GM23338 (cell line): ENCODE data around the gene PCBP3. TPM values are rescaled to one million over a fixed set of nuclear protein-coding genes. Genes with fewer than 3 reads are reported as not detected.

Experiments
- ATAC-seq: fragments of 200-7000 bp; cut with Tn5 transposase; 3 replicates; pipeline ENCODE4 v1.9.1; 2020
- DNase-seq: peaks from one replicate; pipeline ENCODE4 v3.0.0-alpha.2; 2015; ENCODE audit warnings: low spot score
- H2AFZ ChIP-seq: fragments of 200-600 bp; sonication (generic); 2 replicates; pipeline ENCODE4 v1.8.0; 2016; ENCODE audit warnings: antibody characterized with exemption, mild to moderate bottlenecking, moderate library complexity
- H3F3A ChIP-seq: fragments of 200-600 bp; sonication (generic); replicated peaks from 2 replicates; pipeline ENCODE4 v1.8.0; 2017; ENCODE audit warnings: antibody characterized with exemption, mixed run types, low read depth
- H3K27ac ChIP-seq: fragments of 200-600 bp; sonication (generic); 2 replicates; pipeline ENCODE4 v1.6.1; 2016; ENCODE audit warnings: low read depth
- H3K27me3 ChIP-seq: fragments of 200-600 bp; sonication (generic); 2 replicates; pipeline ENCODE4 v1.8.0; 2016; ENCODE audit warnings: mild to moderate bottlenecking, mixed run types, moderate library complexity; ENCODE audit not compliant: insufficient read depth
- H3K36me3 ChIP-seq: fragments of 200-600 bp; sonication (generic); 2 replicates; pipeline ENCODE4 v1.8.0; 2016; ENCODE audit warnings: mild to moderate bottlenecking; ENCODE audit not compliant: insufficient read depth
- H3K4me1 ChIP-seq: fragments of 200-600 bp; sonication (generic); 2 replicates; pipeline ENCODE4 v1.8.0; 2016; ENCODE audit warnings: mild to moderate bottlenecking, moderate library complexity; ENCODE audit not compliant: insufficient read depth
- H3K4me2 ChIP-seq: fragments of 200-600 bp; sonication (generic); 2 replicates; pipeline ENCODE4 v1.7.1; 2017; ENCODE audit warnings: mixed run types
- H3K4me3 ChIP-seq: fragments of 200-600 bp; sonication (generic); 2 replicates; pipeline ENCODE4 v1.6.1; 2016; ENCODE audit warnings: mixed run types
- H3K79me2 ChIP-seq: fragments of 200-600 bp; sonication (generic); replicated peaks from 2 replicates; pipeline ENCODE4 v1.8.0; 2017; ENCODE audit warnings: mild to moderate bottlenecking; ENCODE audit not compliant: insufficient read depth
- H3K9me2 ChIP-seq: fragments of 200-600 bp; sonication (generic); 2 replicates; pipeline ENCODE4 v1.8.0; 2017; ENCODE audit not compliant: insufficient read depth
- H4K20me1 ChIP-seq: fragments of 200-600 bp; sonication (generic); replicated peaks from 2 replicates; pipeline ENCODE4 v1.8.0; 2017; ENCODE audit warnings: mild to moderate bottlenecking; ENCODE audit not compliant: insufficient read depth
- H3K27ac Mint-ChIP-seq: 2 replicates; pipeline ENCODE4 v1.8.0; 2020; ENCODE audit warnings: inconsistent platforms, mild to moderate bottlenecking, moderate library complexity, mixed read lengths
- H3K27me3 Mint-ChIP-seq: 3 replicates; pipeline ENCODE4 v1.8.0; 2022; ENCODE audit warnings: low read depth, mild to moderate bottlenecking, moderate library complexity, mixed read lengths, inconsistent platforms; ENCODE audit not compliant: insufficient read depth, poor library complexity
- H3K36me3 Mint-ChIP-seq: 3 replicates; pipeline ENCODE4 v1.8.0; 2021; ENCODE audit warnings: low read depth, mild to moderate bottlenecking, inconsistent platforms, moderate library complexity, mixed read lengths
- H3K4me1 Mint-ChIP-seq: 3 replicates; pipeline ENCODE4 v1.8.0; 2020; ENCODE audit warnings: mild to moderate bottlenecking, inconsistent platforms, mixed read lengths
- H3K4me3 Mint-ChIP-seq: 3 replicates; pipeline ENCODE4 v1.8.0; 2021; ENCODE audit warnings: moderate library complexity, mild to moderate bottlenecking, inconsistent platforms, mixed read lengths
- H3K9me3 Mint-ChIP-seq: 3 replicates; pipeline ENCODE4 v1.8.0; 2020; ENCODE audit warnings: moderate library complexity, mild to moderate bottlenecking, inconsistent platforms, mixed read lengths
- CREB1 ChIP-seq: fragments of 250-450 bp; sonication (Bioruptor Pico); IDR thresholded peaks from 2 replicates; pipeline ENCODE4 v1.5.0; 2020; ENCODE audit warnings: low read depth, mild to moderate bottlenecking, moderate library complexity
- EZH2 ChIP-seq: fragments of 200-600 bp; sonication (generic); IDR thresholded peaks from one replicate; pipeline ENCODE4 v1.8.0; 2017; ENCODE audit warnings: antibody characterized with exemption, mild to moderate bottlenecking, low read depth; ENCODE audit not compliant: unreplicated experiment
- EZH2phosphoT487 ChIP-seq: fragments of 200-600 bp; sonication (generic); IDR thresholded peaks from one replicate; pipeline ENCODE4 v1.8.1; 2018; ENCODE audit warnings: antibody characterized with exemption; ENCODE audit not compliant: unreplicated experiment
- JUNB ChIP-seq: IDR thresholded peaks from one replicate; pipeline ENCODE4 v1.6.1; 2016; ENCODE audit warnings: antibody characterized with exemption; ENCODE audit not compliant: unreplicated experiment
- NANOG ChIP-seq: IDR thresholded peaks from 2 replicates; pipeline ENCODE4 v1.6.1; 2016; ENCODE audit warnings: antibody characterized with exemption, borderline replicate concordance
- POLR2AphosphoS5 ChIP-seq: IDR thresholded peaks from 2 replicates; pipeline ENCODE4 v1.6.1; 2016; ENCODE audit warnings: antibody characterized with exemption, low read depth
- STAT1 ChIP-seq: IDR thresholded peaks from one replicate; pipeline ENCODE4 v1.6.1; 2016; ENCODE audit warnings: antibody characterized with exemption; ENCODE audit not compliant: unreplicated experiment
- ZNF331 ChIP-seq: fragments of 250-450 bp; sonication (Bioruptor Pico); IDR thresholded peaks from 2 replicates; pipeline ENCODE4 v1.5.0; 2020; ENCODE audit warnings: low read depth, mild to moderate bottlenecking, moderate library complexity
- polyA plus RNA-seq: library from polyadenylated mRNA; unstranded; fragments of >200 nt; fragmentation: Nextera tagmentation; extraction: Ambion mirVana; gene quantifications from 2 replicates; pipeline ENCODE4 v1.2.1, GENCODE V29; 2016
- total RNA-seq: library from RNA; depleted of rRNA; stranded (reverse); fragments of >200 nt; shearing (Covaris generic); gene quantifications from 2 replicates; pipeline ENCODE4 v1.2.3, GENCODE V29; 2014
- TF ChIP-seq, protein P1 (sequence below): IDR thresholded peaks from one replicate; pipeline ENCODE4 v1.6.1; 2018; ENCODE audit warnings: antibody characterized with exemption; ENCODE audit not compliant: unreplicated experiment
- TF ChIP-seq, protein P2 (sequence below): IDR thresholded peaks from 2 replicates; pipeline ENCODE4 v1.6.1; 2016; ENCODE audit warnings: antibody characterized with exemption
- TF ChIP-seq, protein P3 (sequence below), 2 experiments: fragments of 200-600 bp in 1 of 2; sonication (generic) in 1 of 2; conservative IDR thresholded peaks; 2 replicates each; pipeline versions ENCODE4 v1.5.1 to v1.6.1; 2016 to 2017; ENCODE audit warnings: antibody characterized with exemption in 2 of 2, low read depth in 2 of 2, mild to moderate bottlenecking in 2 of 2, moderate library complexity in 1 of 2

The PCBP3 gene
- total and polyA plus RNA-seq, 2 experiments from 2014 or later = 7.1 to 9.1 TPM

DNA sequence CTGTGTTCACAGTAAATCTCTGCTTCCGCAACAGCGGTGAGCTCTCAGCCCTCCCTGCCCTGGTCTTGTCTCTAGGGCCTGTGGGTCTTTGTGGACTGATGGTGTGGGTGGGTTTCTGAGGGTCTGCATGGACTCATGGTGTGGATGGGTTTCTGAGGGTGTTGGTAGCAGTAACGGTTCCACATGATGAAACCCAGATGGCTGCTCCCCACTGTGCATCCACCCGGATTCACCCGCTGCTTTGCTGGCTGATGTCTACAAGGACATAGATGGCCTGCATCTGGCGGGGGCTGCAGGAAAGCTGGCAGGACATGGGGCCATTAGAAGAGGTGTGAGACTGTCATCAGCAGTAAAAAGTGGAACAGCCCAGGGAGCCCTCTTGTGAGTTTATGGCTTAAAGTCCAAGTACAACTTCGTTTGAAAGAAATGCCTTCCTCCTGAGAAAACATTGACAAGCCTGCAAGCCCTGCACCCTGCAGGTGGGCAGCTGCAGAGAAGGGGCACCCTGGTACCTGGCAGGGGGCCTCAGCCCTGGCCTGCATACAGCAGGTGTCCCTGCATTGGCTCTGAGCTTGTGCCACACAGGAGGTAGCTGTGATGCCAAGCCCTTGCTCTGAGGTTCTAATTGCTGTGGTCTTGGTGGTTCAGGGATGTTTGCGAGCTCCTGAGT is 181.2 kb downstream of the PCBP3 start (continued):
- no peak for TF ChIP-seq NANOG
- TF ChIP-seq CREB1 (CRISPR knock-in tag) = no peak
- TF ChIP-seq STAT1 = no peak
- TF ChIP-seq, protein P1, sequence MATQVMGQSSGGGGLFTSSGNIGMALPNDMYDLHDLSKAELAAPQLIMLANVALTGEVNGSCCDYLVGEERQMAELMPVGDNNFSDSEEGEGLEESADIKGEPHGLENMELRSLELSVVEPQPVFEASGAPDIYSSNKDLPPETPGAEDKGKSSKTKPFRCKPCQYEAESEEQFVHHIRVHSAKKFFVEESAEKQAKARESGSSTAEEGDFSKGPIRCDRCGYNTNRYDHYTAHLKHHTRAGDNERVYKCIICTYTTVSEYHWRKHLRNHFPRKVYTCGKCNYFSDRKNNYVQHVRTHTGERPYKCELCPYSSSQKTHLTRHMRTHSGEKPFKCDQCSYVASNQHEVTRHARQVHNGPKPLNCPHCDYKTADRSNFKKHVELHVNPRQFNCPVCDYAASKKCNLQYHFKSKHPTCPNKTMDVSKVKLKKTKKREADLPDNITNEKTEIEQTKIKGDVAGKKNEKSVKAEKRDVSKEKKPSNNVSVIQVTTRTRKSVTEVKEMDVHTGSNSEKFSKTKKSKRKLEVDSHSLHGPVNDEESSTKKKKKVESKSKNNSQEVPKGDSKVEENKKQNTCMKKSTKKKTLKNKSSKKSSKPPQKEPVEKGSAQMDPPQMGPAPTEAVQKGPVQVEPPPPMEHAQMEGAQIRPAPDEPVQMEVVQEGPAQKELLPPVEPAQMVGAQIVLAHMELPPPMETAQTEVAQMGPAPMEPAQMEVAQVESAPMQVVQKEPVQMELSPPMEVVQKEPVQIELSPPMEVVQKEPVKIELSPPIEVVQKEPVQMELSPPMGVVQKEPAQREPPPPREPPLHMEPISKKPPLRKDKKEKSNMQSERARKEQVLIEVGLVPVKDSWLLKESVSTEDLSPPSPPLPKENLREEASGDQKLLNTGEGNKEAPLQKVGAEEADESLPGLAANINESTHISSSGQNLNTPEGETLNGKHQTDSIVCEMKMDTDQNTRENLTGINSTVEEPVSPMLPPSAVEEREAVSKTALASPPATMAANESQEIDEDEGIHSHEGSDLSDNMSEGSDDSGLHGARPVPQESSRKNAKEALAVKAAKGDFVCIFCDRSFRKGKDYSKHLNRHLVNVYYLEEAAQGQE = no peak
- TF ChIP-seq, protein P2, sequence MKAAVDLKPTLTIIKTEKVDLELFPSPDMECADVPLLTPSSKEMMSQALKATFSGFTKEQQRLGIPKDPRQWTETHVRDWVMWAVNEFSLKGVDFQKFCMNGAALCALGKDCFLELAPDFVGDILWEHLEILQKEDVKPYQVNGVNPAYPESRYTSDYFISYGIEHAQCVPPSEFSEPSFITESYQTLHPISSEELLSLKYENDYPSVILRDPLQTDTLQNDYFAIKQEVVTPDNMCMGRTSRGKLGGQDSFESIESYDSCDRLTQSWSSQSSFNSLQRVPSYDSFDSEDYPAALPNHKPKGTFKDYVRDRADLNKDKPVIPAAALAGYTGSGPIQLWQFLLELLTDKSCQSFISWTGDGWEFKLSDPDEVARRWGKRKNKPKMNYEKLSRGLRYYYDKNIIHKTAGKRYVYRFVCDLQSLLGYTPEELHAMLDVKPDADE = no peak
- TF ChIP-seq JUNB = no peak
- TF ChIP-seq, protein P3, sequence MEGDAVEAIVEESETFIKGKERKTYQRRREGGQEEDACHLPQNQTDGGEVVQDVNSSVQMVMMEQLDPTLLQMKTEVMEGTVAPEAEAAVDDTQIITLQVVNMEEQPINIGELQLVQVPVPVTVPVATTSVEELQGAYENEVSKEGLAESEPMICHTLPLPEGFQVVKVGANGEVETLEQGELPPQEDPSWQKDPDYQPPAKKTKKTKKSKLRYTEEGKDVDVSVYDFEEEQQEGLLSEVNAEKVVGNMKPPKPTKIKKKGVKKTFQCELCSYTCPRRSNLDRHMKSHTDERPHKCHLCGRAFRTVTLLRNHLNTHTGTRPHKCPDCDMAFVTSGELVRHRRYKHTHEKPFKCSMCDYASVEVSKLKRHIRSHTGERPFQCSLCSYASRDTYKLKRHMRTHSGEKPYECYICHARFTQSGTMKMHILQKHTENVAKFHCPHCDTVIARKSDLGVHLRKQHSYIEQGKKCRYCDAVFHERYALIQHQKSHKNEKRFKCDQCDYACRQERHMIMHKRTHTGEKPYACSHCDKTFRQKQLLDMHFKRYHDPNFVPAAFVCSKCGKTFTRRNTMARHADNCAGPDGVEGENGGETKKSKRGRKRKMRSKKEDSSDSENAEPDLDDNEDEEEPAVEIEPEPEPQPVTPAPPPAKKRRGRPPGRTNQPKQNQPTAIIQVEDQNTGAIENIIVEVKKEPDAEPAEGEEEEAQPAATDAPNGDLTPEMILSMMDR (conservative IDR thresholded peaks at IDR 0.05; ENCODE audit: low read depth in 2 of 2) = no peak
- TF ChIP-seq EZH2 = no peak

DNA sequence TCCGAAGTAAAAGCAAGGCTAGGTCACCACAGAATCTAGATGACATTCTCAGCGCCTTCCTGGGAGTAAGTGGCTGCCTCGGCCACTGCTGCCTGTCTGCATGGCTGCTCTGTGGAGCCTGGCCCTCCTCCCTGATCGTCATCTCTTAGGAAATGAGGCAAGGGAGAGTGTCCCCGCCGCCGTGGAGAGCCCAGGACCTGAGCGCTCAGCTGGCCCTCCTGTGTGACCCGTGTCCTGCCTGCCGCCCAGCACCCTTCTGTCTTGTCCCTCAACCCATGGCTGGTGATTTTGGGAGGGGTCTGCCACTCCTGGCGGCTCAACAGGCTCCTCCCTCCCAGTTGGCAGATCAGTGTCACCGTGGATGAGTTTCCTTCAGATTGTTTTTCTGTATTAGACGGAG is 181.7 kb downstream of the PCBP3 start:
- Mint-ChIP-seq H3K4me3 (no peak overlapping the region), H3K9me3 (no peaks in the 10 kb centered on the region), H3K27ac (no peak overlapping the region), H3K27me3 (peaks cover 8% of the 10 kb centered on the region), H3K4me1 (peaks cover 22% of the 10 kb centered on the region), H3K36me3 (no peaks in the 10 kb centered on the region)
- H3K4me3 ChIP-seq = no peak overlapping the region
- no peaks in the 10 kb centered on the region for H3K27me3 ChIP-seq
- ATAC-seq (no peak), DNase-seq (no peak)
- H3K4me1 ChIP-seq = peaks cover 4% of the 10 kb centered on the region
- no peaks in the 10 kb centered on the region for H3K79me2 ChIP-seq
- H3K27ac ChIP-seq = no peak overlapping the region
- no peak overlapping the region for H3K4me2 ChIP-seq
- no peaks in the 10 kb centered on the region for H3F3A ChIP-seq
- no peaks in the 10 kb centered on the region for H4K20me1 ChIP-seq
- no peaks in the 10 kb centered on the region for H3K36me3 ChIP-seq
- no peaks in the 10 kb centered on the region for H3K9me2 ChIP-seq
- H2AFZ ChIP-seq = no peak overlapping the region
- TF ChIP-seq EZH2 (no peak), STAT1 (no peak), EZH2phosphoT487 (no peak), JUNB (no peak), POLR2AphosphoS5 (no peak), NANOG (no peak), ZNF331 (CRISPR knock-in tag) (no peak), CREB1 (CRISPR knock-in tag) (no peak)
- TF ChIP-seq, protein P2 = no peak
- TF ChIP-seq, protein P1 = no peak
